GM18907 (cell line): ENCODE results near the gene PARPBP.
A peak's percentile ranks its signal among the peaks of the same experiment; 100 is the strongest.
"Not testable (repeated sequence)": the region's sequence is repeated elsewhere in the genome, so short reads cannot be mapped to it uniquely, and the experiment has no call there.

Source experiments
- ATAC-seq: cut with Tn5 transposase; IDR thresholded peaks from one replicate; pipeline ENCODE4 v1.9.1; 2021; ENCODE audit warnings: mild to moderate bottlenecking, moderate library complexity; ENCODE audit not compliant: unreplicated experiment

Gene PARPBP

GRCh38 chr12:102119674-102120563 is at the start of gene PARPBP, which contains the start of gene NUP37:
Gene PARPBP (plus strand): TSS chr12:102120183. CDS start chr12:102123889, 3,706 bp downstream.
Gene NUP37 (minus strand): TSS chr12:102120114. CDS start chr12:102118518, 1,596 bp downstream.
- peak; percentile 98 for ATAC-seq

- ATAC-seq, result not testable (repeated sequence)
These were observed 47.9 kb upstream of the PARPBP start for GRCh38 chr12:102072092-102072491.

DNA sequence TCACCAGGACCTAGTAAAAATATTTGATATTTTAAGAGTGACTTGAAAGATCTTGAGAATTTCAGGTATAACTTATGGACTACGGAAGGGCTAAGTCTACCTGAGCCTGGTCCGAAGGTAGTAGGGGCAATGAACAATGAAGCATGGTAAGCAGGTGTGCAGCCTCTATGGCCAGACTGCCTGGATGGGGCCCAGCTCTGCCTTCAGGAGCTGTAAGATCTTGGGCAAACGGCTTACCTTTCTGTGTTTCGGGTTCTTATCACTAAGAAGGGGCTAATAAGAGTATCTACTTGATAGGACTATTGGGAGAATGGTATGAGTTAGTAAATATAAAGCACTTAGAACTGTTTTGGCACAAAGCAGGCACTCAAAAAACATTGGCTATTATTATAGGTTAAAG is 39.1 kb upstream of the PARPBP start:
- ATAC-seq, result no peak

- not testable (repeated sequence) for ATAC-seq
These were observed 30.7 kb upstream of the PARPBP start for GRCh38 chr12:102089228-102089835.

GRCh38 chr12:102093319-102093718 is 26.7 kb upstream of the PARPBP start:
- ATAC-seq, result no peak

DNA sequence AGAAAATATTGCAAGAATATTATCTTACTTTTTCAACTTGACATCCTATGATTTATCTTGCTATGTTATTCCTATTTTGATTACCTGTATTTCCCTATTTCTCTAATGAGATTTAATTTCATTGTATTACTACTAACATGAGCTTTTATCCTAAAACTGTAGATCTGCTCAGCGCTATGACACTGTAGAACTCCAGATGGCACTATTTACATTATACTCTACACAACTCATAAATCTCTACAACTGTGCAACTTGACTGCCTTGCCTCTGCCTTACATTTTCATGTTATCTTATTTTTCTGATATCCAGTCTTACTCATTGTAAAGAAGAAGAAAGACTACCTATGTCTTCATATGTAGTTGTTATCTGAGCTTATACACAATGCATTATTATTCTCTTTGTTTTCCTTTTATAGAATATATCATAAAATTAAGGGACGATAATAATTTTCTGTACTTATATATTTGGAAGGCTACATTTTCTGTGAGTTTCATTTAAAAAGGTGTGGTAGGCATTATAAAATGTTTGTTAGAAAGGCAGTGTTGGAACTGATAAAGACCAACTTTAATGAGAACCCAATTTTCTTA is 24.2 kb upstream of the PARPBP start:
- ATAC-seq, result no peak

DNA sequence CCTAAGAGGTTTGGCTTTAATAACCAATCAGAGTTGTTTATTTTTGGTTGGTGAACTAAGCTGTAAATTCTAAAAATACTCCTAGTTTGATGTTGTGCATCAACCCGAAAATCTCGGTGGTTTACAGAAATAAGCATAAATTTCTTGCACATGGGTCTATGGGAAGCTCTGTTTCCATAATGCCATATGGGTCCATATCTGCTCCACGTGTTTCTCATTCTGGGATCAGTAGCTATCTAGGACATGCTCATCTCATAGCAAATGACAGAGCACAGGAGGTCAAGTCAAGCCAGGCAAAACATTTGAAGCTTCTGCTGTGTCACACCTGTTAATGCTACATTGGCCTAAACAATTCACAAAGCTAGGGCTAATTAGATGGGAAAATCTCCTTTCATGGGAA is 23.1 kb upstream of the PARPBP start:
- no peak for ATAC-seq

GRCh38 chr12:102106905-102107304 is 13.1 kb upstream of the PARPBP start:
- no peak for ATAC-seq

GRCh38 chr12:102107970-102108369 is 12.0 kb upstream of the PARPBP start:
- ATAC-seq, result no peak

DNA sequence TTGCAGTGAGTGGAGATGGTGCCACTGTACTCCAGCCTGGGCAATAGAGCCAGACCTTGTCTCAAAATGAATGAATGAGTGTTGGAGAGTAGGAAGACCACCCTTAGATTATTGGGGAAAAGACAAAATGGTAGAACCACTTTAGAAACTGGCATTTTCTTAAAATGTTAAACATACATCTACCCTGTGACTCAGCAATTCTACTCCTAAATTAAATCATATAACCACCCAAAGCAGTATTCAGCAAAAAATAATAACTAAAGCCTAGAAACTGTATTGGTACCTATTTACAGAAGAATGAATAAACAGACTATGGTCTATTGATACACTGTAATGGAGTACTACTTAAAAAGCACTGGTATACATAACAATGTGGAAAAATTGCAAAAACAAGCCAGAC is 9.2 kb upstream of the PARPBP start:
- no peak for ATAC-seq

DNA sequence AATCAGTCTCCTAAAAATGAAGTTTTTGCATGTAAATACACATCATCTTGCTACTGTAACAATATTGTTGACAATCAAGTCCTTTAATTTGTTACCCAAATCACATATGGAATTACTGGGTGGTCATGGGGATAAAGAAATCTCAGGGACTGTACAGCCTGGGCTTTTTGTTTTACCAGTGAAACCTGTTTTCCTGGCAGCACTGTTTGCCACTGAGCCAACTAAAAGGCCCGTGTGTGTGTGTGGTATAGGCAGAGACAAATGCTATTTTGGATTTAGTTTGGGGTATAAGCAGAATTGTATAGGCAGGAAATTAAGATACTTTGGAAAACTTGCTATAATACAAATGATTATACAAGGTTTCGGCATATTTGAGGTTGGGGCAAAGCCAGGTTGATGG is 5.8 kb upstream of the PARPBP start:
- no peak for ATAC-seq

- ATAC-seq, result no peak
These were observed 3.6 kb upstream of the PARPBP start for GRCh38 chr12:102116392-102116791.

- ATAC-seq, result no peak
These were observed 1.1 kb upstream of the PARPBP start for GRCh38 chr12:102118874-102119273.

GRCh38 chr12:102120564-102120873 is 536 bp downstream of the PARPBP start:
- no peak for ATAC-seq

GRCh38 chr12:102120886-102121285 is 903 bp downstream of the PARPBP start:
- ATAC-seq, result no peak

GRCh38 chr12:102121328-102121727 is 1.3 kb downstream of the PARPBP start:
- ATAC-seq, result not testable (repeated sequence)

- ATAC-seq, result not testable (repeated sequence)
These were observed 10.7 kb downstream of the PARPBP start for GRCh38 chr12:102130720-102131119.

- ATAC-seq, result not testable (repeated sequence)
These were observed 11.5 kb downstream of the PARPBP start for GRCh38 chr12:102131442-102131841.

DNA sequence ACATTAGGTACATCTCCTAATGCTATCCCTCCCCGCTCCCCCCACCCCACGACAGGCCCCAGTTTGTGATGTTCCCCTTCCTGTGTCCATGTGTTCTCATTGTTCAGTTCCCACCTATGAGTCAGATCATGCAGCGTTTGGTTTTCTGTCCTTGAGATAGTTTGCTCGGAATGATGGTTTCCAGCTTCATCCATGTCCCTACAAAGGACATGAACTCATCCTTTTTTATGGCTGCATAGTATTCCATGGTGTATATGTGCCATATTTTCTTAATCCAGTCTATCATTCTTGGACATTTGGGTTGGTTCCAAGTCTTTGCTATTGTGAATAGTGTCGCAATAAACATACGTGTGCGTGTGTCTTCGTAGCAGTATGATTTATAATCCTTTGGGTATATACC is 17.6 kb downstream of the PARPBP start:
- ATAC-seq, result not testable (repeated sequence)

- ATAC-seq, result not testable (repeated sequence)
These were observed 22.9 kb downstream of the PARPBP start for GRCh38 chr12:102142866-102143373.

GRCh38 chr12:102144221-102144620 is 24.2 kb downstream of the PARPBP start:
- no peak for ATAC-seq
